GM12865 (cell line): ENCODE measurements around the gene RPL22.

Experiments used
- DNase-seq: peaks from one replicate; pipeline ENCODE4 v3.0.0; 2010; ENCODE audit warnings: low read depth
- H3K4me3 ChIP-seq: 2 replicates; pipeline ENCODE4 v1.5.1; 2011; ENCODE audit warnings: mild to moderate bottlenecking, low read depth, low read length, control low read depth
- CTCF ChIP-seq: IDR thresholded peaks from 2 replicates; pipeline ENCODE4 v1.5.1; 2011; ENCODE audit warnings: low read length, control low read depth, low read depth, inconsistent platforms; ENCODE audit not compliant: insufficient read depth; ENCODE audit errors: missing control alignments

RPL22 gene

DNA sequence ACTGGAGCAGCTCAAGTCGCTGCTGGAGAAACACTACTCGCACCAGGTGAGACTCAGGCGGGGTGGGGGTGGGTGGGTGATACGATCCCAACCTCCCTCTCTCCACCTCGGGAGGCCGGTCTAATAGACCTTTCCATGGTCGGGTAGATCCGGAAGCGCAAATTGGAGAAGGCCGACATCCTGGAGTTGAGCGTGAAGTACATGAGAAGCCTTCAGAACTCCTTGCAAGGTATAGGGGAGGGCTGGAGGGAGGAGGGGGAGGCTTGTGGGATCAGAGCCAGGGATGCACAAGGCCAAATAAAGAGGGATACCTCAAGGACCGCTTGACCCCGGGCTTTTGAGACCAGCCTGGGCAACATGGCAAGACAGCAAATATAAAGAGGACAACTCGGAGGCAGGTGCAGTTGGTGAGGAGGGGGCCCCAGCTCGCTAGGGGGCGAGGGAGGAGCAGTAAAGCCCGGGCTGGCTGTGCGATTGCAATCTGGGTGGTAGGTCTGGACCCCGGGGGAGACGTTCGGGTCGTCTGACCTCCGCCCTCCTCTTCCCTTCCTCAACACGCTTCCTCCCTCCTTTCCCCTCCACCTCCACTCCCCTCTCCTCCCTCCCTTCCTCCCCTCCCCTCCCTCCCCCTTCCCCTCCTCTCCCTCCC is 45.1 kb upstream of the RPL22 start:
- no peak for TF ChIP-seq CTCF
- no peak overlapping the region for H3K4me3 ChIP-seq
- no peak for DNase-seq

GRCh38 chr1:6243993-6244392 is 44.6 kb upstream of the RPL22 start, which contains the start of gene HES3:
Gene HES3, plus strand, starts transcription at chr1:6244179. Its CDS starts 187 bp downstream, at chr1:6244366.
- TF ChIP-seq CTCF = no peak
- no peak for DNase-seq
- no peak within 1 kb of the TSS for H3K4me3 ChIP-seq

- TF ChIP-seq CTCF = no peak
- no peak overlapping the region for H3K4me3 ChIP-seq
Observed at GRCh38 chr1:6243053-6243834, 43.8 kb upstream of the RPL22 start.

GRCh38 chr1:6241887-6242740 is 42.7 kb upstream of the RPL22 start:
- H3K4me3 ChIP-seq = no peak overlapping the region
- no peak for DNase-seq
- no peak for TF ChIP-seq CTCF

More at GRCh38 chr1:6243053-6243834, 43.8 kb upstream of the RPL22 start:
- no peak for DNase-seq

DNA sequence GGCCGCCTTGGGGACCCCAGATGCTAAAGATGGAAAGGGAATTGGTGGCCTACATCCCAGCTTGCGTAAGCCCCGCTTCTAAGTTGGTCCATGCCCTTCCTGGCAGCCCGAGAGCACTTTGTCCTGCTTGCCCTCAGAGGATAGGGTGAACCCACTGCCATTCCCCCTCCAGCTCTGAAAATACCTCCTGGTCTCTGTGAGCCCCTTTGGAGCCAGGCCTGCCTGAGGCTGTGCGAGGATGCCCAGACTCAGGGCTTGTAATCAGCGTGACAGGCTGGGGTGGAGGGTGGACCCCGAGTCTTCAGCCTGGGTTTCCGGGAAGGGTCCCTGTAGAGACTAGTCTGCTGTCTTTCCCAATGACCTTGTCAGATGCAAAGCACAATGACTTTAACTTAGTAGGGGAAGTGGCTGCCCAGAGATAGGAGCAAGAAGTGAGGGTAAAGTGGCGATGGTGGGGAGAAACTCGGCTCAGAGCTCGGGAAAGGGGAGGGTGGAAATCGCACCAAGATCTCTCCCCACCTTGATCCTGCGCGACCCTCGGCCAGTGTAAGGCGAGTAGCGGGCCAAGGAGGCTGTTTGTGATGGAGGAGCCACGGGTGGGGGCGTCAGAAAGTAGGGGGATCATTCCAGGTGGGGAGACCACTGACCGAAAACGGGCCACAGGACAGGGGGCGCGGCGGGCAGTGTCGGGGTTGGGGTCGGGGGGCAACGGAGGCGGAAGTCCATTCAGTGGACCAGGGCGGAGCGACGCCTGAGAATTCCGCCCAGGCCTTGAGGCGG is 41.9 kb upstream of the RPL22 start:
- DNase-seq = no peak
- TF ChIP-seq CTCF = no peak
- no peak overlapping the region for H3K4me3 ChIP-seq
